K562 (cell line): Measurements from ENCODE around the gene GRIA2.

Experiments
- ARID2 ChIP-seq: fragments of 450-650 bp; IDR thresholded peaks from 2 replicates; pipeline ENCODE4 v1.6.1; 2017; ENCODE audit warnings: antibody characterized with exemption, mild to moderate bottlenecking
- BACH1 ChIP-seq: fragments of 200-800 bp; sonication (Bioruptor generic); IDR thresholded peaks from 2 replicates; pipeline ENCODE4 v1.6.1; 2016; ENCODE audit warnings: missing genetic modification characterization, missing compliant biosample characterization
- CTCF ChIP-seq, 3 experiments: IDR thresholded peaks in 2 of 3; conservative IDR thresholded peaks in 1 of 3; 2 replicates each; pipeline ENCODE4 v1.5.1; 2011 to 2012; ENCODE audit warnings: low read length in 3 of 3, mild to moderate bottlenecking in 3 of 3, control low read depth in 2 of 3, improper control_type of control experiment in 1 of 3, inconsistent platforms in 1 of 3, low read depth in 1 of 3, mixed read lengths in 1 of 3, moderate library complexity in 1 of 3; ENCODE audit not compliant: insufficient read depth in 2 of 3
- ETV6 ChIP-seq, 3 experiments: fragments of 150-350 bp in 1 of 3; sonication (generic) in 1 of 3; formaldehyde crosslinking in 1 of 3; IDR thresholded peaks; 2 replicates each; pipeline versions ENCODE4 v1.6.1 to v1.8.0; 2014 to 2022; ENCODE audit warnings: borderline replicate concordance in 2 of 3, low read depth in 2 of 3, antibody characterized with exemption in 1 of 3, low read length in 1 of 3, mild to moderate bottlenecking in 1 of 3, missing genetic modification reagents in 1 of 3
- HNRNPK ChIP-seq: fragments of 200-400 bp; formaldehyde crosslinking; IDR thresholded peaks from one replicate; pipeline ENCODE4 v1.6.1; 2018; ENCODE audit warnings: mild to moderate bottlenecking, low read depth, low read length; ENCODE audit not compliant: poor library complexity, severe bottlenecking
- JUND ChIP-seq, 2 experiments: IDR thresholded peaks; 2 replicates in 1 of 2; 3 replicates in 1 of 2; pipeline ENCODE4 v1.6.1; 2011; ENCODE audit warnings: borderline replicate concordance in 2 of 2, low read depth in 2 of 2, low read length in 2 of 2, improper control_type of control experiment in 1 of 2, missing biosample characterization in 1 of 2, missing genetic modification characterization in 1 of 2, missing genetic modification reagents in 1 of 2
- PHF20 ChIP-seq: fragments of 450-650 bp; IDR thresholded peaks from 2 replicates; pipeline ENCODE4 v1.6.1; 2018; ENCODE audit not compliant: partially characterized antibody
- POLR2A ChIP-seq: fragments of 450-650 bp; conservative IDR thresholded peaks from 2 replicates; pipeline ENCODE4 v1.6.1; 2016
- RBM25 ChIP-seq: fragments of 200-400 bp; formaldehyde crosslinking; IDR thresholded peaks from 2 replicates; pipeline ENCODE4 v1.6.1; 2018; ENCODE audit warnings: low read length, low read depth, moderate library complexity; ENCODE audit not compliant: severe bottlenecking
- RBM39 ChIP-seq: fragments of 200-400 bp; formaldehyde crosslinking; optimal IDR thresholded peaks from 2 replicates; pipeline ENCODE3; 2018; ENCODE audit warnings: low read depth, low read length
- TAL1 ChIP-seq: fragments of 450-650 bp; IDR thresholded peaks from 2 replicates; pipeline ENCODE4 v1.6.1; 2016; ENCODE audit warnings: mild to moderate bottlenecking
- TF ChIP-seq, protein P1 (sequence below), 2 experiments: fragments of 450-650 bp; formaldehyde crosslinking in 1 of 2; IDR thresholded peaks; 2 replicates each; pipeline versions ENCODE4 v1.4.0 to v1.6.1; 2014 to 2020; ENCODE audit warnings: mild to moderate bottlenecking in 2 of 2, borderline replicate concordance in 1 of 2, low read depth in 1 of 2
- TF ChIP-seq, protein P2 (sequence below): sonication (generic); formaldehyde crosslinking; IDR thresholded peaks from 2 replicates; pipeline ENCODE4 v1.9.0; 2022; ENCODE audit warnings: mild to moderate bottlenecking, missing genetic modification reagents
- TF ChIP-seq, protein P3 (sequence below): fragments of 250-450 bp; sonication (Bioruptor Pico); IDR thresholded peaks from 2 replicates; pipeline ENCODE4 v1.4.0; 2020; ENCODE audit warnings: mild to moderate bottlenecking

GRCh38 chr4:157372567-157372966, 152.0 kb downstream of the GRIA2 start:
- TF ChIP-seq RBM39 = no peak
- no peak for TF ChIP-seq JUND (IDR thresholded peaks at IDR 0.05; ENCODE audit: borderline replicate concordance, low read depth, low read length)
- no peak for TF ChIP-seq JUND (tag; IDR thresholded peaks at IDR 0.05; ENCODE audit: borderline replicate concordance, low read depth, low read length)
- TF ChIP-seq RBM25 = no peak
- TF ChIP-seq BACH1 = no peak
- no peak for TF ChIP-seq ARID2
- TF ChIP-seq CTCF (IDR thresholded peaks at IDR 0.05 in 2 of 3, conservative IDR thresholded peaks at IDR 0.05 in 1 of 3; ENCODE audit: insufficient read depth in 2 of 3, low read depth in 1 of 3, low read length in 3 of 3) = no peak
- TF ChIP-seq, protein P1, sequence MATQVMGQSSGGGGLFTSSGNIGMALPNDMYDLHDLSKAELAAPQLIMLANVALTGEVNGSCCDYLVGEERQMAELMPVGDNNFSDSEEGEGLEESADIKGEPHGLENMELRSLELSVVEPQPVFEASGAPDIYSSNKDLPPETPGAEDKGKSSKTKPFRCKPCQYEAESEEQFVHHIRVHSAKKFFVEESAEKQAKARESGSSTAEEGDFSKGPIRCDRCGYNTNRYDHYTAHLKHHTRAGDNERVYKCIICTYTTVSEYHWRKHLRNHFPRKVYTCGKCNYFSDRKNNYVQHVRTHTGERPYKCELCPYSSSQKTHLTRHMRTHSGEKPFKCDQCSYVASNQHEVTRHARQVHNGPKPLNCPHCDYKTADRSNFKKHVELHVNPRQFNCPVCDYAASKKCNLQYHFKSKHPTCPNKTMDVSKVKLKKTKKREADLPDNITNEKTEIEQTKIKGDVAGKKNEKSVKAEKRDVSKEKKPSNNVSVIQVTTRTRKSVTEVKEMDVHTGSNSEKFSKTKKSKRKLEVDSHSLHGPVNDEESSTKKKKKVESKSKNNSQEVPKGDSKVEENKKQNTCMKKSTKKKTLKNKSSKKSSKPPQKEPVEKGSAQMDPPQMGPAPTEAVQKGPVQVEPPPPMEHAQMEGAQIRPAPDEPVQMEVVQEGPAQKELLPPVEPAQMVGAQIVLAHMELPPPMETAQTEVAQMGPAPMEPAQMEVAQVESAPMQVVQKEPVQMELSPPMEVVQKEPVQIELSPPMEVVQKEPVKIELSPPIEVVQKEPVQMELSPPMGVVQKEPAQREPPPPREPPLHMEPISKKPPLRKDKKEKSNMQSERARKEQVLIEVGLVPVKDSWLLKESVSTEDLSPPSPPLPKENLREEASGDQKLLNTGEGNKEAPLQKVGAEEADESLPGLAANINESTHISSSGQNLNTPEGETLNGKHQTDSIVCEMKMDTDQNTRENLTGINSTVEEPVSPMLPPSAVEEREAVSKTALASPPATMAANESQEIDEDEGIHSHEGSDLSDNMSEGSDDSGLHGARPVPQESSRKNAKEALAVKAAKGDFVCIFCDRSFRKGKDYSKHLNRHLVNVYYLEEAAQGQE (IDR thresholded peaks at IDR 0.05; ENCODE audit: borderline replicate concordance) = no peak
- TF ChIP-seq, protein P1 (CRISPR knock-in tag; IDR thresholded peaks at IDR 0.05; ENCODE audit: low read depth) = no peak
- TF ChIP-seq, protein P2, sequence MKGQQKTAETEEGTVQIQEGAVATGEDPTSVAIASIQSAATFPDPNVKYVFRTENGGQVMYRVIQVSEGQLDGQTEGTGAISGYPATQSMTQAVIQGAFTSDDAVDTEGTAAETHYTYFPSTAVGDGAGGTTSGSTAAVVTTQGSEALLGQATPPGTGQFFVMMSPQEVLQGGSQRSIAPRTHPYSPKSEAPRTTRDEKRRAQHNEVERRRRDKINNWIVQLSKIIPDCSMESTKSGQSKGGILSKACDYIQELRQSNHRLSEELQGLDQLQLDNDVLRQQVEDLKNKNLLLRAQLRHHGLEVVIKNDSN (CRISPR knock-in tag) = no peak
- no peak for TF ChIP-seq ETV6 (IDR thresholded peaks at IDR 0.05; ENCODE audit: borderline replicate concordance in 1 of 2, low read depth in 2 of 2, low read length in 1 of 2)
- no peak for TF ChIP-seq ETV6 (CRISPR knock-in tag; IDR thresholded peaks at IDR 0.05; ENCODE audit: borderline replicate concordance)
- TF ChIP-seq, protein P3, sequence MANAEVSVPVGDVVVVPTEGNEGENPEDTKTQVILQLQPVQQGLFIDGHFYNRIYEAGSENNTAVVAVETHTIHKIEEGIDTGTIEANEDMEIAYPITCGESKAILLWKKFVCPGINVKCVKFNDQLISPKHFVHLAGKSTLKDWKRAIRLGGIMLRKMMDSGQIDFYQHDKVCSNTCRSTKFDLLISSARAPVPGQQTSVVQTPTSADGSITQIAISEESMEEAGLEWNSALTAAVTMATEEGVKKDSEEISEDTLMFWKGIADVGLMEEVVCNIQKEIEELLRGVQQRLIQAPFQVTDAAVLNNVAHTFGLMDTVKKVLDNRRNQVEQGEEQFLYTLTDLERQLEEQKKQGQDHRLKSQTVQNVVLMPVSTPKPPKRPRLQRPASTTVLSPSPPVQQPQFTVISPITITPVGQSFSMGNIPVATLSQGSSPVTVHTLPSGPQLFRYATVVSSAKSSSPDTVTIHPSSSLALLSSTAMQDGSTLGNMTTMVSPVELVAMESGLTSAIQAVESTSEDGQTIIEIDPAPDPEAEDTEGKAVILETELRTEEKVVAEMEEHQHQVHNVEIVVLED (CRISPR knock-in tag) = no peak
- no peak for TF ChIP-seq HNRNPK
- TF ChIP-seq PHF20 = no peak
- TF ChIP-seq POLR2A = no peak
- TF ChIP-seq TAL1 = no peak
